HG02981 (cell line): ENCODE results near the gene CKB.
A peak's percentile ranks its signal among the peaks of the same experiment; 100 is the strongest.
"Not testable (repeated sequence)": the region's sequence is repeated elsewhere in the genome, so short reads cannot be mapped to it uniquely, and the experiment has no call there.

Experiments used
- ATAC-seq: cut with Tn5 transposase; IDR thresholded peaks from one replicate; pipeline ENCODE4 v1.9.1; 2021; ENCODE audit warnings: mild to moderate bottlenecking, moderate library complexity; ENCODE audit not compliant: unreplicated experiment

CKB gene

DNA sequence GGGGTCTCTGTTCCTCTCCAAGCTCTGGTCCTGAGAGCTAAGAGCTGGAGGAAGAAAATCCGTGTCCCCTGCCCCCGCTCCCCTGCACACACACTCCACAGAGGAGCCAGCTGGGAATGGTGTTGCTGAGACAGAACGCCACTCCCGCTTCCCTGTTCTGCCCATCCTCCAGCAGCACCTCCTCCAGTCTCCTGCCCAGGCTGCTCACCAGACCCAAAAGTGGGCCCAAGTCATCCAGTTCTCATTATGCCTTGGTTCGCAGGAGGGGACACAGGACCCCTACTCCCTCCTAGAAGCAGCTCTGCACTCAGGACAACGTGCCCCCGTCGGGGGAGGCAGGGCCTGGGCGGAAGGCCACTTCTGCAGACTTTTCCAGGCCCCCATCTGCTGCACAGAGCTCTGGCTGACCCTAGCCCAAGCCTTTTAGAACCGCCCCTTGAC lies 5.5 kb upstream of the CKB start:
- ATAC-seq: no peak

- ATAC-seq: peak; percentile 65
Observed at GRCh38 chr14:103527408-103528145, 4.9 kb upstream of the CKB start.

DNA sequence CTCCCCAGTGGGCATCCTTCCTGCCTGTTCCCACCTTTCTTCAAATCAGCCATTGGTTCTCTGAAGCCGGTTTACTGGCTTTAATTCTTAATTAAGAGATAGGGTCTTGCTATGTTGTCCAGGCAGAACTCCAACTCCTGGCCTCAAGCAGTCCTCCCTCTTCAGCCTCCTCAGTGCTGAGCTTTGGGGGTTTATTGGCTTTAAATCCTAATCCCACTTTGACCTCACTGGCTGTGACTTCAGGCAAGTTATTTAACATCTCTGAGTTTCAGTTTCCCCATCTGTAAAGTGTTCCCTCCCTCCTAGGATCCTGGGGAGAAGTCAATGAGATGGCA lies 4.3 kb upstream of the CKB start:
- no peak for ATAC-seq

- ATAC-seq: no peak
Observed at GRCh38 chr14:103526247-103526913, 3.8 kb upstream of the CKB start.

- ATAC-seq: not testable (repeated sequence)
Observed at GRCh38 chr14:103525430-103526246, 3.0 kb upstream of the CKB start.

DNA sequence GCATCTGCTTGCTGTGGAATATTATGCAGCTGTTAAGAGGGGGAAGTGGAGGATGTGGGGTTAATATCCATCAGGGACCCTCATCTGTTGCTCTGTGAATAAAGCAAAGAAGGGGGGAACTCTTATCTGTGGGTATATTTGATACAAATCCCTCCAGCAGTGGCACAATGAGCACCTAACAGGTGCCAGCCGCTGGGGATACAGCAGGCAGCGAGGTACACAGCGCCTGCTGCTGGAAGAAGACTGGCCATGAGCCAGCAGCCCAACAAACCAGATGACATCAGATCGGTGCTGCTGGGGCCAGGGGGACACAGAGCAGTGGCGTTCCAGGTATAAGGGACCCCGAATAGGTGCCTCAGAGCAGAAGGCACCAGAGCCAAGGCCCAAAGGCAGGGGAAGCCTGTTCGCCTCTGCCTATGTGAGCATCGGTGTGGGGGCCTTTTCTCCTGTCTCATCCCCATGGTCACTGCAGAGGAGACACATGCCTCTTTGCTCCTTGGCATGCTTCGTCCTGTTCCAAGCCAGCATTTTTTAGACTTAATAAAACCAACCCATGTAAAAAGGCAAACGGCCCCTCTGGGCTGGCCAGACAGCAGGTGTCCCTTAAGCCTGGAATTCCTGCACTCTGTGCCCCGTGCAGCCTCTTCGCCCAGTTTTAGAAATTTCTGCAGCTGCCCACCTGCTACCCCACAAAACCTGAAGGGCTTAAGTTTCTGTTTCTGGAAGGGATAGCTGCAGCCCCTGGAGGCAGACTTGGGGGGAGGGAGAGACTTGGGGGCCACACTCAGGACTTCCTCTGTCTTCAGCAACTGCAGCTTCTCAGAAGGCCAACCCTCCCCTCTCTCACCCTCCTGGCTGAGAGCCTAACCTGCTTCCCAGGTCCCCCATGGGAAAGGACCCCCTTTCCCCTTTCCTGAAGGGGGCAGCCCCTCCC lies 1.6 kb upstream of the CKB start:
- ATAC-seq: no peak

GRCh38 chr14:103523575-103523954 lies 935 bp upstream of the CKB start:
- no peak for ATAC-seq

DNA sequence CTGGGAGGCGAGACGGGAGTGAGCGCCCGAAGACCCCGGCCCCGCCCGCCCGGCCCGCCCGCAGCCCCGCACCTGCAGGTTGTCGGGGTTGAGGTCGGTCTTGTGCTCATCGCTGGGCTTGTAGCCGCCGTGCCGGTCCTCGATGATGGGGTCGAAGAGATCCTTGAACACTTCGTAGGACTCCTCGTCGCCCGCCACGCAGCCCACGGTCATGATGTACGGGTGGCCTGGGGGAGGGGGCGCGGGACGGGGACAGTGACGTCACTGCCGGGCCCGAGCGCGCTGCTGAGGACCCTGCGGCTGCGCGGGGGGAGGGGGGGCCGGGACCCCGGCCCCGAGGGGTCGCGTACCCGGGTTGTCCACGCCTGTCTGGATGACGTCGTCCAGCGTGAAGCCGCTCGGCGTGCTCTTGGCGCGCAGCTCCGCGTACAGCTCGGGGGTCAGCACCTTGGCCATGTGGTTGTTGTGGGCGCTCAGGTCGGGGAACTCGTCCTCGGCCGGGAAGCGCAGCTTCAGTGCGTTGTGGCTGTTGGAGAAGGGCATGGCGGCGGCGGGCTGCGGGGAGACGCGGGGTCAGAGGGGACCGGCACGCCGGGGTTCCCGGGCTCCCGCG lies 573 bp downstream of the CKB start:
- no peak for ATAC-seq

DNA sequence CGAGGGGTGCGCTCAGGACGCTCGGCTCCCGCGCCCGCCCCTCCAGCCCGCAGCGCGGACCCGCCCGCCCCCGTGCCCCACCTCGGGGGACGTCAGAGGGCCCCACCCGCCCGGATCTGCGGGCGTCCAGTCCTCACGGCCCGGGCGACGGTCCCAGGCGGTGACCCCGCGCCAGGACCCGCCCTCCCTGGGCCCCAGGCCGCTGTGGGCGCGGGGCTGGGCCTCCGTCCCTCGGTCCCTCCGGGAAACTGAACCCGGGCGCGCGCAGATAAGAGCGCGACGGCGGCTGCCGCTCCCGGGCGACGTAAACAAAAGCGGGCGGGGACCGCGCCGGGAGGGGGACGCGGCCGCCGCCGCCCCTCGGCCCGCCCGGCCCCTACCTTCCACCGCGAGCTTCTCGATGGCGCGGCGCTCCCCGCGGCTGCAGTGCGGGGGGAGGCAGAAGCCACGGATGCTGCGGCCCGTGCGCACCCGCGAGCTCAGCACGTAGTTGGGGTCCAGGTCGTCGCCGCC lies 1.1 kb downstream of the CKB start:
- no peak for ATAC-seq

- no peak for ATAC-seq
Observed at GRCh38 chr14:103520657-103521437, 1.8 kb downstream of the CKB start.

DNA sequence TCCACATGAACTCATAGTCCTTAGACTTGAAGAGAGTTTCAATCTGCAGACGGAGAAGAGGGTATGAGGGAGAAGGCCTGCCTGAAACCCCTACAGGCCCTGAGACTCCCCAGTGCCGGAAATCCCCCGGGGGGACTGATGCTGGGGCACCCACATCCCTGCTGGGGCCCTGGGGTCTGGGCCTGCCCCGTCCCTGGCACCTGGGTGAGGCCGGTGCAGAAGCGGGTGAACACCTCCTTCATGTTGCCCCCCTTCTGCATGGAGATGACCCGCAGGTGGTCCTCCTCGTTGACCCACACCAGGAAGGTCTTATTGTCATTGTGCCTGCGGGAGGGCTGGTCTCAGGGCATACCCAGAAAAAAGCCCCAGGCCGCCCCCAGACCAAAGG lies 2.4 kb downstream of the CKB start:
- ATAC-seq: no peak

DNA sequence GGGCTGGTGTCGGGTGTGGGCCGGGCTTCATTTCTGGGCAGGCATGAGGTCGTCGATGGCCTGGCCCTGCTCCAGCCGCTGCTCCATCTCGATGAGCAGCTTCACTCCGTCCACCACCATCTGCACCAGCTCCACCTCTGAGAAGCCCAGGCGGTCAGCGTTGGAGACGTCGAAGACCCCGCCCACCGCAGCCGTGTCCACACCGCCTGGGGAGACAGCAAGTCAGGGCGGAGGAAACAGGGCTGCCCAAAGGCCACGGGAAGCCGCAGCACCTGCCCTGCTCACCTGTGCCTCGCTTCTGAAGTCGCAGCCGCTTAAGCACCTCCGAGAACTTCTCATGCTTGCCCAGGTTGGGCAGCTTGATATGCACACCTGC lies 2.8 kb downstream of the CKB start:
- no peak for ATAC-seq

DNA sequence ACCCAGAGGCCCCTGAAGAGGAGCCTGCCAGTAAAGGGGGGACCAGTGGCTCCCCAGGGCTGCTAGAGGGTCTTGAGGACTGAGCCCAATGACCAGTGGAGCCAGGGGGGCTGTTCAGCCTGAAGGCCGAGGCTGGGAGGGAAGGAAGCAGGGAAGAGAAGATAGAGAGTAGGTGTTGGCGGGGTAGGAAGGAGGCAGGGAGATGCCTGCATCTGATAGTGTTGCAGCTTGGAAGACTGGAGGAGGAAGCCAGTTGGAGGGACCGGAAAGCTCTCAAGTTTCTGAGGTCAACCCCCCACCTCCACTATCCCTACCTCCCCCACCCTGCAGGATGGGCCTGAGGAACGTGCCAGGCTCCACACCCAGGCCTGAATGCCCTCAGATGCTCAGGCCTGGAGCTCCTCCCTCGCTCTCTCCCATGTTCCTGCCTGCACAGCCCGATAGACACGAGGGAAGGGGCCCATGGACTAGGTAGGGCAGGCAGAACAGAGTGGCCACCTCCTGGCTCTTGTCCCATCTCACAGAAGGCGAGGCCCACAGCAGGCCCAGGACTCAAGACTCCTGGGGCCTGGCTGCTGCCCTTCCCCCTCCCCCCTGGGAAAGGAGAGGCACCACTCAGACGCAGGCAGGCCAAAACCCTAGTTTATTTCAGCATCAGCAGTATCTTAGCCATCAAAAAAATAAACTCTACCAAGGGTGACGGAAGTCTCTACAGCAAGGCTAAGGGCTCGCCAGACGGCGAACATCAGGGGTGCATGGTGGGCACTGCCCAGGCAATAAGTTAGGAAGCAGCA lies 3.4 kb downstream of the CKB start:
- ATAC-seq: no peak

GRCh38 chr14:103518422-103519042 lies 4.1 kb downstream of the CKB start:
- no peak for ATAC-seq

GRCh38 chr14:103517721-103518421 lies 4.8 kb downstream of the CKB start:
- no peak for ATAC-seq

DNA sequence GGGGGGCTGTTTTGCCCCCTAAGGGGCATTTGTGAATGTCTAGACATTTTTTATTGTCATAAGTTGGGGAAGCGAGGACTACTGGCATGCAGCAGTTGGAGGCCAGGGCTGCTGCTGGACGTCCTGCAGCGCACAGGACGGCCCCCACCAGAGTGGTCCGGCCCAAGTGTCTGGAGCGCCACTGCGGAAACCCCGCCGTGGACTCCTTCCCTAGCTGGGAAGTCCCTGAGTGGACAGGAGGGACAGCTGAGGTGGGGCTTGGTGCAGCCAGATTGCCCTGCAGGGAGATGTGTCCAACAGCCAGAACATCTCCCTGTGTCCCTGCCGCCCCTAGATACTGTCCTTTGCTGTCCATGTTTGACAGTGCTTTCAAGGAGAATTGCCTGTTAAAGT lies 5.5 kb downstream of the CKB start:
- ATAC-seq: no peak

DNA sequence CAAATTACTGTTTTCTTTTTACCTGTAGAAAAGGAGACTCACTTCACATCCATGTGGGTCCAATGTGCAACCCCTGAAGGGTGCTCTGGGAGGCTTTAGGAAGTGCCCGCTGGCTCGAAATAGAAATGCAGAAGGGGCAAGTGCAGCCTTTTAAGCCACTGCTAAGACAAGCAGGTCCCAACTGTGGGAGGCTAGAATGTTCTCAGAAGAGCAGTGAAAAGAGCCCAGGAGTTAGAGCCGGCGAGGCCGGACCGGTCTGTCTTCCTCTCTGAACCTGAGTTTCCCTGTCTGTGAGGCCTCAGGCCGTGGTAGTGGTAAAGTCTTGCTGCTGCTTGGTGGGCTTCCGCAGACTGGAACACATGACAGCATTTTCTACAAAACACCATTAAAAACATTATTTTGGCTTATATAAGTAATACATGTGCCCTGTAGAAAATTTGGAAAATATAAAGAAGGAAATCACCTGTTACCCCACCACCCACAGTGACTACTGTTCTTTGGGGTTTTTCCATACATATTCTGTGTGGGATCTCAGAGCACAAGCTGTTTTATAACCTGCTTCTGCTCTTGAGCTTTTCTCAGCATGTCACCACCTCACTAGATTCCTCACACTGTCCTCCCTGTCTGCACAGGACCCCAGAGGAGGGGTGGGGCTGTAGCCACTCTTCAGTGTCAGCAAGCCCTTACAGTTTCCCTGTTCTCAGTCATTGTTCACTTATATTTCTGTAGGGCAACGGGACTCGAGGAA lies 6.0 kb downstream of the CKB start:
- no peak for ATAC-seq
